ENCODE results near the gene MSH5.
"Not testable (repeated sequence)": the region's sequence is repeated elsewhere in the genome, so short reads cannot be mapped to it uniquely, and the experiment has no call there.

The MSH5 gene

DNA sequence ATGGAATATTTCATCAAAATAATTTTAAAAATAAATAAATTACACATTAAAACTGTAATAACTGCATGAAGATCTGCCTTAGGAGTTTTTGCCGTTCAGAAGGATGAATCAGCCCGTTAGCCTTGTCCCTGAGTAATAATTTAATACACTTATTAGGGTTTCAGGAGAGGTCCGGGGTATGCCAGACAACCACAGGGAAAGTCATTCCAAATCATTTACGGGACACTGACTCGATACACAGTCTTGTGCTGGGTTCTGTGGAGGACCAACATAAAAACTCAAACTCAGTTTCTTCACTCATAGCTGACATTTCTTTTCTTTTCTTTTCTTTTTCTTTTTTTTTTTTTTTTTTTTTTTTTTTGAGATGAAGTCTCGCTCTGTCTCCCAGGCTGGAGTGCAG lies 33.9 kb upstream of the MSH5 start:
- TF ChIP-seq ZNF274 (IDR thresholded peaks at IDR 0.05; ENCODE audit: low read depth, low read length), result no peak
- H3K4me3 ChIP-seq (ENCODE audit: low read length), result no peak overlapping the region

DNA sequence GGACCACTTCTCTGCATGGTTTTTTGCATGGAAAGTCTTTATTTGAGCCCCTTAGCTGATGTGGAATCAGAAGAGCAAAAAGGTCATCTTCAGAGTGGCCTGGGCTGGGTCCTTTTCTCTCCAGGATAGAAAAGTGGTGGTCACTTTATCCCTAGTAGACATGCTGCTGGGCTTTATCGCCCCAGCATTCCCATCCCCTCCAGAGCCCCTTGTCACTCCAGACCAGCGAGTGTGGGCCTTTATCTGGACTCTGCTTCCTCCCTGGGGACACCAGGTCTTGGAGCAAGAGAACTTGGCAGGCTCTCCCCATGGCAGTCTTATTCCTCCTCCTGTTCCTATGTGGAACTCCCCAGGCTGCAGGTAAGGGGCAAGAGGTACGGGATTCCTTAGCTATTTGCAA lies 33.2 kb upstream of the MSH5 start, which contains the start of gene LY6G6F:
Gene LY6G6F, plus strand, starts transcription at position 268 of the 400 bp plus-strand sequence. Its CDS starts 41 bp downstream, at position 309.
- TF ChIP-seq ZNF274 (IDR thresholded peaks at IDR 0.05; ENCODE audit: low read depth, low read length), result no peak
- H3K4me3 ChIP-seq (ENCODE audit: low read length), result no peak within 1 kb of the TSS

DNA sequence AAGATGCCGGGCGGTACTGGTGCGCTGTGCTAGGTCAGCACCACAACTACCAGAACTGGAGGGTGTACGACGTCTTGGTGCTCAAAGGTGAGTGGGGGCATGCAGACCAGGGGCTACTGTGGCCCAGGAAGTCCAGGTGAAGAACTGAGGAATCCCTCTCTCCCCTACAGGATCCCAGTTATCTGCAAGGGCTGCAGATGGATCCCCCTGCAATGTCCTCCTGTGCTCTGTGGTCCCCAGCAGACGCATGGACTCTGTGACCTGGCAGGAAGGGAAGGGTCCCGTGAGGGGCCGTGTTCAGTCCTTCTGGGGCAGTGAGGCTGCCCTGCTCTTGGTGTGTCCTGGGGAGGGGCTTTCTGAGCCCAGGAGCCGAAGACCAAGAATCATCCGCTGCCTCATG lies 32.1 kb upstream of the MSH5 start:
- H3K4me3 ChIP-seq (ENCODE audit: low read length), result no peak overlapping the region
- TF ChIP-seq ZNF274 (IDR thresholded peaks at IDR 0.05; ENCODE audit: low read depth, low read length), result no peak

DNA sequence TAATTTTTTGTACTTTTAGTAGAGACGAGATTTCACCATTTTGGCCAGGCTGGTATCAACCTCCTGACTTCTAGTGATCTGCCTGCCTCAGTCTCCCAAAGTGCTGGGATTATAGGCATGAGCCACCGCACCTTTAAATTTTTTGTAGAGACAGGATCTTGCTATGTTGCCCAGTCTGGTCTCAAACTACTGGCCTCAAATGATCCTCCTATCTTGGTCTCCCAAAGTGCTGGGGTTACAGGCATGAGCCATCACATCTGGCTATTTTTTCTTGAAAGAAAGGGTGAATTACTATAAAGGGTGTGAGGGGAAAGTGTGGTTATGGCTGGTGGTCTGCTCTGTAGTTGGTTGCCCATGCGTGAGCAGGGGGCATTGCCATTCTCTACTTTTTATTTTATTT lies 31.6 kb upstream of the MSH5 start:
- TF ChIP-seq ZNF274 (IDR thresholded peaks at IDR 0.05; ENCODE audit: low read depth, low read length), result no peak
- H3K4me3 ChIP-seq (ENCODE audit: low read length), result no peak overlapping the region

DNA sequence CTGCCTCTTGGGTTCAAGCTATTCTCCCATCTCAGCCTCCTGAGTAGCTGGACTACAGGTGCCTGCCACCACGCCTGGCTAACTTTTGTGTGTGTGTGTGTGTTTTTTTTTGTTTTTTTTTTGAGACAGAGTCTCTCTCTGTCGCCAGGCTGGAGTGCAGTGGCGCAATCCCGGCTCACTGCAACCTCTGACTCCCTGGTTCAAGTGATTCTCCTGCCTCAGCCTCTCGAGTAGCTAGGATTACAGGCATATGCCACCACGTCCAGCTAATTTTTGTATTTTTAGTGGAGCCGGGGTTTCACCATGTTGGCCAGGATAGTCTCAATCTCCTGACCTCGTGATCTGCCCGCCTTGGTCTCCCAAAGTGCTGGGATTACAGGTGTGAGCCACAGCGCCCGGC lies 30.6 kb upstream of the MSH5 start:
- not testable (repeated sequence) for H3K4me3 ChIP-seq (ENCODE audit: low read length)

DNA sequence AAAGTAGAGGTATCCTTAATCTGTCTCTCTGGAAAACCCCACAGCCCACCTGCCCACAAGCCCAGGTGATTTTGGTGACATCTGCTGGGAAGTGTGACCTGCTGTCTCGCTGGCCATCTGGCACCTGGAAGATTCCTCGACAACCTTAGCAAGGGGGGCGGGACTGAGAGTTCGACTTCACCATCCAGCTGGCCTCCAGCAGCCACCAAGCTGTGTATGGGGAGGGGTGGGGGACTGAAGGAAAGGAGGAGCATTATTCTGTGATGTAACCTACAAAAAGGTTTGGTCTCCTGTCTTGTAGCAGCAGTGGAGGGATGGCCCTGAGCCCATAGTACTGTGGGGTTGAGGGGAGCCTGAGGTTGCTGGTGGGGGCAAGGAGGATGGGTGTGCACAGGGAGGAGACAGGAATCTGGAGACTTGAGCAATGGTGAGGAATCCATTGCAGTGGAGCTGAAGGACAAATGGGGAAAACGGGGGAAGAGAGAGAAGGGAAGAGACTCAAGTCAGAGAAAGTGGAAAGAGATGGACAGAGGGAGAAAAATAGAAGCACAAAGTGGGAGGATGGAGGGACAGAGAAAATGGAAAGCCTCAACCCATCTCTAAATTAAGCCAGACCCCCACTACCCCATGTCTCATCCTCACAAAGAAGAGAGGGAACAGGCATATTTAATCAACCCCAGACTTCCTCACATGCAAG lies 29.1 kb upstream of the MSH5 start:
- H3K4me3 ChIP-seq (ENCODE audit: low read length), result no peak overlapping the region
- TF ChIP-seq ZNF274 (IDR thresholded peaks at IDR 0.05; ENCODE audit: low read depth, low read length), result no peak

DNA sequence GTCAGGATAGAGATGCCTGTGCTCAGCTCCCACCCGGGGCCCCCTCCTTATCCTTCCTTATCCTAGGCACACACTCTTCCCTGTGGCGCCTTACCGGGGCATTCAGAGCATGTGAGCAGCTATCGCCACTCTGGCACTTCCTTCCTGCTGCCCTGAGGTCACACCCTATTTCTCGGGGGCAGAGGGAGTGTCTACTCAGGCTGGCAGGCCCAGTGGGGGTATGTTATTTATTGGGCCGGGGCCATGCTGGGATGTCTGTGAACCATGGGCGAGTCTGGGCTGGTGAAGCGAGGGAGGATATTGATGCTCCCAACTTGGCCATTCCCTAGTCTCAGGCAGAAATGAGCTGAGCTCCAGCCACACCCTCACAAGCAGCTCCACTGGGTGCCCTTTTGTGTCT lies 28.6 kb upstream of the MSH5 start:
- no peak overlapping the region for H3K4me3 ChIP-seq (ENCODE audit: low read length)
- no peak for TF ChIP-seq ZNF274 (IDR thresholded peaks at IDR 0.05; ENCODE audit: low read depth, low read length)

DNA sequence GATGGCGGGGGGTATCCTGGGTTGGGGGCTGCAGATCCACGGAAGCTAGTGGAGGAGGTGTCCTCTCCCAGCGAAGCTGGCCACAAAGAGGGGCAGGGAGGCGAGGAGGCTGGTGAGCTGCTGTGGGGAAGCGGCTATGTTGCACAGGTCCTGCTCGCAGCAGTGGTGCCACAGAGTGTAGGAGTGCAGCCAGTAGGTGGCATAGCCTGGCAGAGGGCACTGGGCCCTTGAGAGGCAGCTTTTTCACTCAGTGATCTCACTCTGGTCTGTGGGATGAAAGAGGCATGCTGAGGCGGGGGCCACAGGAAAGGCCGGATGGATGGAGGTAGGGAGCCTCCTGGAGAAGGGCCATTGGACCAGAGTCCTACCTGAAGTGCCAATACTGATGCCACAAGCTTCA lies 27.5 kb upstream of the MSH5 start:
- H3K4me3 ChIP-seq (ENCODE audit: low read length), result no peak overlapping the region
- TF ChIP-seq ZNF274 (IDR thresholded peaks at IDR 0.05; ENCODE audit: low read depth, low read length), result no peak

DNA sequence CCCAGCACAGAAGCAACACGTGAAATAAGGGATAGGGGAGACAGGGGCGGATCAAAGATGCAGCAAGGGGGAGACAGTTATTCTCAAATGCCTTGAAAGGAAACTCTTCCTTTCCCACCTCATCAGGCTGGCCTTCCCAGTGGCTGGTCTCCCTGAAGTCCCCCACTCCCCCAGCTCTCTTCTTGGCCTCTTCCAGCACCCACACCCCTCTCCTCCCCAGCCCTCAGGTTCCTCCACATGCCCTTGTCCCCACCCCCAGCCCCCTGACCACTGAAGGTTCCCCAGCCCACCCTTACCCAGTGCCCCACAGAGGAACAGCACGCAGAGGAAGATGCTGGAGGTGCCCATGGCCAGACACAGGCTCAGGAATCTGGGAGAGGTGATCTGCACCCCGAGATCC lies 26.3 kb upstream of the MSH5 start:
- no peak for TF ChIP-seq ZNF274 (IDR thresholded peaks at IDR 0.05; ENCODE audit: low read depth, low read length)
- no peak overlapping the region for H3K4me3 ChIP-seq (ENCODE audit: low read length)

DNA sequence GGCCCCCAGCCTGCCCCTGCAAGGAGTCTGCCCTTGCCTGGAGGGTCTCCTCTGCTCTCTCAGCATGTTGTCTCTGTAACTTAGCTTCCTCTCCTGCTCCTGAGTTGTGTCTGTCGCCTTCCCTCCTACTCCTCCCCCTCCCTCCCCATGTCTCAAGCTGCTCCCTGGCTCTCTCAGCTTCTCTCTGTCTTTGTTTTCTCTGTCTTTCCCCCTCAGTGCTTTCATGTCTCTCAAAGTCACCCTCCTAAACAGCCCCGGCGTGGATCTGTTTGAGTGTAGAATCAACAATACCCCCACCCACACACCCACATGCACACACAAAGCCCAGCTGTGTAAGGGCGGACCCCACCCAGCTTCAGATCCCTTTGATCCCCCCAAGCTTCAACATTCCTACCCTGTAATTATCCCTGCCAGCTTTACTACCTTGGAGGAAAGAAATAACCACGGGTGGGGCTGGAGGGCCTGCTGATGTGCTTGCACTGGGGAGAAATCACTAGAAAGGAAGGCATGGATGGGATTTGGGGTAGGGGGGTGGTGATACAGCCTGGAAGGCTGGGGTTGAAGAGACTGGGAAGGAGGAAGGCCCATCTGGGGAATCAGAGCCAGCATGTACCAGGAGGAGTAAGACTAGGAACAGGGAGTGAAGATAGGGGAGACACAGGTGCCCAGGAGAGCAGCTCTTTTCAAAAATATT lies 25.7 kb upstream of the MSH5 start:
- no peak overlapping the region for H3K4me3 ChIP-seq (ENCODE audit: low read length)

DNA sequence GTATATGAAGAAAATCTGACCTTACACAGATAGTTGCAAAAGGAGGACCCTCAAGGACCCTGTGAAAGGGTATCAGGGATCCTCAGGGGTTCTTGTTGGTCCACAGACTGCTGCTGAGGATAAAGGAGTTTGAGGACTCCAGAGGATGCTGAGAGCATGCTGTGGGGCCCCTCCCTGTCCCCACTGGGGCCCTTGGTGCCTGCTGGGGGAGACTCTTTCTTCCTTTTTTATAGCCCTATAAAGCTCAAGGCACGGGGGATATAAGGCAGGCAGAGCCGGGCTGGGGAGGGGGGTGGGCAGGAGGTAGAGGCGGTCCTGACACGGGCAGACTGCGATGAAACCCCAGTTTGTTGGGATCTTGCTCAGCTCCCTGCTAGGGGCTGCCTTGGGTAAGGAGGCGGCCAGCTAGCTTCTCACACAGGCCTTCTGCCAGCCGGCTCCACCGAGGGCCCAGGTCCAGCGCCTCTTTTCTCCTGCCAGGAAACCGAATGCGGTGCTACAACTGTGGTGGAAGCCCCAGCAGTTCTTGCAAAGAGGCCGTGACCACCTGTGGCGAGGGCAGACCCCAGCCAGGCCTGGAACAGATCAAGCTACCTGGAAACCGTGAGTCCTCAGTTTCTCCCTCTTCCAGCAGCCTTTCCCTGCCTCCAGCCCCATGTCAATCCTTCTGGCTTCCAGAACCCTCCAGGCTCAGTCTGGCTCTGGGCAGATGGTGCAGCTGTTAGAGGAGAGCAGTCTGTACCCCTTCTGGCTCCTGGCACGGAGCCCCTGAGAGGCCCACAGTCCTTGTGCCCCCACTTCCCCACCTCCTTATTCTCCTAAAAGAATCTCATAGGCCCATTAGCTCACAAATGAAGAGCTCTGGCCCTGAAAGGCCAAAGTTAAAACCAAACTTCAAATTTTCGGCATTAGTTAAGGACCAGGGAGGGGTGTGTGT lies 24.5 kb upstream of the MSH5 start, which contains the start of gene LY6G6D:
Gene LY6G6D, plus strand, starts transcription at position 327 of the 937 bp plus-strand sequence. Its CDS starts 8 bp downstream, at position 335.
- TF ChIP-seq ZNF274 (IDR thresholded peaks at IDR 0.05; ENCODE audit: low read depth, low read length), result no peak
- H3K4me3 ChIP-seq (ENCODE audit: low read length), result no peak within 1 kb of the TSS

More for the DNA sequence above, 25.7 kb upstream of the MSH5 start:
- TF ChIP-seq ZNF274 (IDR thresholded peaks at IDR 0.05; ENCODE audit: low read depth, low read length), result no peak

DNA sequence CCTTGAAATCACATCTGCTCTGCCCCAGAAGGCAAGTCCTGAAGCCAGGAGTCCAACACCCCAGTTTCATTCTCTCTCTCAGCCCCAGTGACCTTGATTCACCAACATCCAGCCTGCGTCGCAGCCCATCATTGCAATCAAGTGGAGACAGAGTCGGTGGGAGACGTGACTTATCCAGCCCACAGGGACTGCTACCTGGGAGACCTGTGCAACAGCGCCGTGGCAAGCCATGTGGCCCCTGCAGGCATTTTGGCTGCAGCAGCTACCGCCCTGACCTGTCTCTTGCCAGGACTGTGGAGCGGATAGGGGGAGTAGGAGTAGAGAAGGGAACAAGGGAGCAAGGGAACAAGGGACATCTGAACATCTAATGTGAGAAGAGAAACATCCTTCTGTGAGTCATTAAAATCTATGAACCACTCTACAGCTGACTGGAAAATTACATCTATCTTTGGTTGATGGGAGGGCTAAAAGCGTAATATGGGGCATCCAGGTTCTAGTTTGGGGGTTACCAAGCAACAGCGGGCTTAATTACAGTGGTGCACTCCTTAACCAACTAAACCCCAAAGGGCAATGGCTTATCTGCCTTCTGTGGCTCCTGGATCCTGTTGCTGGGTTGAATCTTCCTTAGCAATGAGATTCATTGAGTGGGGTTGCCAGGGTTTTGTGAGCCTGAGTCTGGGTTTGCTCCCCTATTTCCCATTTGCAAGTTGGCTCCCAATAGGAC lies 22.1 kb upstream of the MSH5 start:
- no peak for TF ChIP-seq ZNF274 (IDR thresholded peaks at IDR 0.05; ENCODE audit: low read depth, low read length)
- H3K4me3 ChIP-seq (ENCODE audit: low read length), result no peak overlapping the region

DNA sequence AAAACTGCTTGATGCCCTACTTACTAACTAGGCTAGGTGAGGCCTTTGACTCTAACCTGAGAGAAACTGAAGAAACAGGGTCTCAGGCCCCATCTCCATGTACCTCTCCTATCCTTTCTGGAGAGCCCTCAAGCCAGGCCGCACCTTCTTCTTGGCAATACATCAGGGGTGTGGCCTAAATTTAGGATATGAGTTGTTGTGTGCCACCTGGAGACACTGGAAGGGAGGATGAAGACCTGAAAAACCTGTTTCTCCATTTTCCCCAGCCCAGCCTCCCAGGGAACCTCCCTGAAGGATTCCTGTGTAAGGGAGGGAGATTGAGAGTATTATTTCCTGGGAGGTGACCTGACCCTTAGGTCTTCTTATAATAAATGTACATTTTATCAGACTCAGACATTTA lies 21.5 kb upstream of the MSH5 start:
- H3K4me3 ChIP-seq (ENCODE audit: low read length), result no peak overlapping the region
- TF ChIP-seq ZNF274 (IDR thresholded peaks at IDR 0.05; ENCODE audit: low read depth, low read length), result no peak

DNA sequence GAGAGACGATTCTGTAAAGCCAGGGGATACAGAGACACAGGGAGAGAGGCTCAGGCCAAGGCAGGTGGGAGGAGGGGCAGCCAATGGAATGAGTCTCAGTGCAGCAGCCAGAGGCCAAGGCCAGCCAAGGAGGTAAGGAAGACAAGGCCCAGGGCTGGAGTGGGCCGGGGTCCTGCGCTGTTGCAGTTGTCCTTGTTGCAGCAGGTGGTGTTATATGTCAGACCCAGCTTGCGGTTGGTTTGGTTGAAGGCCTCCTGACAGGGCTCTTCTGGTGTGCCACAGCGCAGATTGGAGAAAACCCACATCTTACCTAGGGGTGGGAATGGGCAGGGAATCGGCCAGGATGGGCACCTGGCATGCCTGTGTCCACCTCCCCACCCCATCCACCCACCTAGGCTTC lies 20.8 kb upstream of the MSH5 start:
- H3K4me3 ChIP-seq (ENCODE audit: low read length), result no peak overlapping the region
- no peak for TF ChIP-seq ZNF274 (IDR thresholded peaks at IDR 0.05; ENCODE audit: low read depth, low read length)

All from GM08714 (cell line).